Right cardiac atrium (tissue), 5 donors: Measurements from ENCODE around the gene RAD23A. TPM values are rescaled to one million over a fixed set of nuclear protein-coding genes. Genes with fewer than 3 reads are reported as not detected.

Source experiments
- ATAC-seq, 2 donors: fragments of 200-7000 bp; cut with Tn5 transposase; one replicate each; pipeline versions ENCODE4 v1.8.0 to v1.9.1; 2020; ENCODE audit warnings: moderate library complexity in 2 of 2, mild to moderate bottlenecking in 1 of 2
- DNase-seq, 3 donors: peaks; one replicate each; pipeline ENCODE4 v3.0.0-alpha.2; 2020
- H3K27ac ChIP-seq: one replicate; pipeline ENCODE4 v1.5.1; 2013; ENCODE audit warnings: mild to moderate bottlenecking, low read length, control low read depth, moderate library complexity
- H3K27me3 ChIP-seq: one replicate; pipeline ENCODE4 v1.6.1; 2013; ENCODE audit not compliant: control insufficient read depth, insufficient read depth
- H3K4me1 ChIP-seq: one replicate; pipeline ENCODE4 v1.6.1; 2013; ENCODE audit warnings: low read length; ENCODE audit not compliant: control insufficient read depth, insufficient read depth
- H3K4me3 ChIP-seq: one replicate; pipeline ENCODE4 v1.5.1; 2013; ENCODE audit warnings: low read length, control low read depth
- H3K9me3 ChIP-seq: one replicate; pipeline ENCODE4 v1.6.1; 2013; ENCODE audit warnings: low read length; ENCODE audit not compliant: control insufficient read depth
- WGBS: extraction: QIAGEN DNeasy Blood & Tissue Kit; methylation state at CpG from one replicate; pipeline ENCODE4 v1.1.7; 2013; 5-methylcytosine and 5-hydroxymethylcytosine counted together
- intact Hi-C, 4 donors: fragments of 100-400 bp; cut with DNase I; formaldehyde crosslinking; loops; one replicate each; pipeline versions ENCODE4 v1.11.0 to v1.14.0; 2022 to 2023
- polyA plus RNA-seq: library from polyadenylated mRNA; stranded (reverse); fragments of 200-250 nt; gene quantifications from one replicate; pipeline ENCODE4 v1.2.3, GENCODE V29; 2013
- total RNA-seq, 4 donors: library from RNA; stranded (reverse); fragmentation: NEBNext Ultra II Directional; extraction: Animal tissue kit (Norgen Biotek cat#: 25700); gene quantifications; one replicate each; pipeline ENCODE4 v1.2.1, GENCODE V29; 2021
- donor health status: healthy with polysubstance abuse.
- donor health status: DM: no; HTN: yes; CAD: no.
- donor health status: DM: no; HTN: no; CAD: no.
- donor health status: DM: no; HTN: yes; CAD: no; lungs with severe emphysema.
- donor health status: DM: yes; HTN: yes; CAD: no.

RAD23A gene
- total and polyA plus RNA-seq, 5 donors = 122 to 137 (median 133) TPM

GRCh38 chr19:12922959-12923358 is 22.7 kb upstream of the RAD23A start:
- intact Hi-C loops = no loop called here
- DNase-seq (no peak), ATAC-seq (no peak)
- H3K9me3 ChIP-seq = no peaks in the 10 kb centered on the region
- no peak overlapping the region for H3K27ac ChIP-seq
- H3K4me3 ChIP-seq = no peak overlapping the region
- WGBS = 94% methylated on average over 4 of the region's 4 CpGs
- no peaks in the 10 kb centered on the region for H3K27me3 ChIP-seq
- H3K4me1 ChIP-seq = no peaks in the 10 kb centered on the region

- no peak overlapping the region for H3K4me3 ChIP-seq
- H3K4me1 ChIP-seq = no peaks in the 10 kb centered on the region
- H3K27ac ChIP-seq = no peak overlapping the region
- no peak for DNase-seq
- no peak for ATAC-seq
- H3K27me3 ChIP-seq = no peaks in the 10 kb centered on the region
- WGBS = 96% methylated on average over 29 of the region's 29 CpGs
- H3K9me3 ChIP-seq = no peaks in the 10 kb centered on the region
- intact Hi-C loops = no loop called here
These were observed 20.9 kb upstream of the RAD23A start for GRCh38 chr19:12924621-12925310.

- H3K4me1 ChIP-seq = peaks cover 6% of the 10 kb centered on the region
- H3K27ac ChIP-seq = no peak overlapping the region
- no peak overlapping the region for H3K4me3 ChIP-seq
- H3K27me3 ChIP-seq = no peaks in the 10 kb centered on the region
- ATAC-seq (no peak), DNase-seq (no peak)
- WGBS = 89% methylated on average over 19 of the region's 19 CpGs
- no peaks in the 10 kb centered on the region for H3K9me3 ChIP-seq
- intact Hi-C loops = no loop called here
These were observed 15.5 kb upstream of the RAD23A start for GRCh38 chr19:12930002-12930645.

DNA sequence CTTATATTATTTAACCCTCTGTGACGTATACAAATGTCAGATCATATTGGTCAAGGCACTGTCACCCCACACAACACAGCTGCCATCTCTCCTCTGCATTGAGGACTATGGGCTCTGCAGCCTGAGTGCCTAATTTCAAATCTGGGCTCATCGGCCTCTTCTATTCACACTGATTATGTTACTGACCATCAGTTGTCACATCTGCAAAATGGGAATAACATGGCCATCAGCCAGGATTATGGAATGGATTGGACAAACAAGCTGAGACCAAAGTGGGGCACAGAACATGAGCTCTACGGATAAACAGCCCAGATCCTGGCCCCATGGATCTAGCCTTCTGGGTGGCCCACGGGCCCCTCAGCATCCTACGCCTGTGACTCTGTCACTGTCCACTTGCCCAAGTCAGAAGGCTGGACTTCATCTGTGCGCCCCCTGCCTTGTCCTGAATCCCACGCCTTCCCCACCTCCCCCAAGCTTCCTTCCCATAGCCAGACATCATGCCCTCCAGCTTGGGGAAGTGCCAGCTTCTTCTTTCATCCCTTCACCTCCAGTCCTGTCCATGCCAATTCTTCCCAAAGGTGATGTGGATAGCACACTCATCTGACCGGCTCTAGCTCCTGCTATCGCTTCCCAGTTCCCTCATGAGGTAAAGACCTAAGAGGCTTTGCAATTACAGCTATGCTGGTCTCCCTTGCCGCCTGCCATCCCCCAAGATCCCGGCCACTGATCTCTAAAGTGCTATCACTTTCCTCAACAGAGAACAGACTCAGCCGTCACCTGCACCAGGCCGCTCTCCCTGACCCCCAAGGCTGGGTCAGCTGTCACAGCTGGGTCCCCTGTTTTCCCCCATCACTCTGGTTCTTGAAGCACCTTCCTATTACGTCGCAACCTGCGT is 13.0 kb upstream of the RAD23A start:
- Histone ChIP-seq H3K9me3 (no peaks in the 10 kb centered on the region), H3K27ac (peak overlapping the region; percentile 27), H3K4me3 (peak overlapping the region; percentile 56), H3K4me1 (peaks cover 8% of the 10 kb centered on the region), H3K27me3 (no peaks in the 10 kb centered on the region)
- ATAC-seq (no peak), DNase-seq (no peak)
- intact Hi-C loops = no loop called here
- WGBS = 31% methylated on average over 16 of the region's 16 CpGs

GRCh38 chr19:12933287-12934072 is 12.2 kb upstream of the RAD23A start, which contains the start of gene FARSA:
Gene FARSA, minus strand, starts transcription at chr19:12933711. Its CDS starts 15 bp downstream, at chr19:12933696.
- Histone ChIP-seq H3K4me3 (peak within 1 kb of the TSS; percentile 56), H3K9me3 (no peaks in the 10 kb centered on the region), H3K27me3 (no peaks in the 10 kb centered on the region), H3K27ac (peak within 1 kb of the TSS; percentile 49), H3K4me1 (peaks cover 8% of the 10 kb centered on the region)
- intact Hi-C loops = no loop called here
- 2% methylated on average over 51 of the region's 51 CpGs for WGBS
- peak; percentile 85 to 86 for ATAC-seq
- DNase-seq = peak; percentile 92 to 97 (median 96)

GRCh38 chr19:12935071-12935470 is 10.6 kb upstream of the RAD23A start:
- ATAC-seq (no peak), DNase-seq (peak in 1 of 3 donors; percentile 9)
- Histone ChIP-seq H3K4me1 (peaks cover 10% of the 10 kb centered on the region), H3K27me3 (no peaks in the 10 kb centered on the region), H3K4me3 (no peak overlapping the region), H3K27ac (no peak overlapping the region), H3K9me3 (no peaks in the 10 kb centered on the region)
- intact Hi-C loops = no loop called here
- 91% methylated on average over 10 of the region's 10 CpGs for WGBS

- H3K9me3 ChIP-seq = no peaks in the 10 kb centered on the region
- DNase-seq (peak in 1 of 3 donors; percentile 43), ATAC-seq (no peak)
- WGBS = 71% methylated on average over 7 of the region's 7 CpGs
- H3K4me3 ChIP-seq = no peak overlapping the region
- intact Hi-C loops = no loop called here
- no peak overlapping the region for H3K27ac ChIP-seq
- H3K27me3 ChIP-seq = no peaks in the 10 kb centered on the region
- H3K4me1 ChIP-seq = peaks cover 16% of the 10 kb centered on the region
These were observed 9.1 kb upstream of the RAD23A start for GRCh38 chr19:12936582-12936981.

GRCh38 chr19:12937093-12937926 is 8.4 kb upstream of the RAD23A start:
- DNase-seq (no peak), ATAC-seq (no peak)
- intact Hi-C loops = no loop called here
- Histone ChIP-seq H3K27ac (no peak overlapping the region), H3K9me3 (no peaks in the 10 kb centered on the region), H3K4me3 (peak overlapping the region; percentile 42), H3K4me1 (peaks cover 16% of the 10 kb centered on the region), H3K27me3 (no peaks in the 10 kb centered on the region)
- WGBS = 20% methylated on average over 23 of the region's 23 CpGs

DNA sequence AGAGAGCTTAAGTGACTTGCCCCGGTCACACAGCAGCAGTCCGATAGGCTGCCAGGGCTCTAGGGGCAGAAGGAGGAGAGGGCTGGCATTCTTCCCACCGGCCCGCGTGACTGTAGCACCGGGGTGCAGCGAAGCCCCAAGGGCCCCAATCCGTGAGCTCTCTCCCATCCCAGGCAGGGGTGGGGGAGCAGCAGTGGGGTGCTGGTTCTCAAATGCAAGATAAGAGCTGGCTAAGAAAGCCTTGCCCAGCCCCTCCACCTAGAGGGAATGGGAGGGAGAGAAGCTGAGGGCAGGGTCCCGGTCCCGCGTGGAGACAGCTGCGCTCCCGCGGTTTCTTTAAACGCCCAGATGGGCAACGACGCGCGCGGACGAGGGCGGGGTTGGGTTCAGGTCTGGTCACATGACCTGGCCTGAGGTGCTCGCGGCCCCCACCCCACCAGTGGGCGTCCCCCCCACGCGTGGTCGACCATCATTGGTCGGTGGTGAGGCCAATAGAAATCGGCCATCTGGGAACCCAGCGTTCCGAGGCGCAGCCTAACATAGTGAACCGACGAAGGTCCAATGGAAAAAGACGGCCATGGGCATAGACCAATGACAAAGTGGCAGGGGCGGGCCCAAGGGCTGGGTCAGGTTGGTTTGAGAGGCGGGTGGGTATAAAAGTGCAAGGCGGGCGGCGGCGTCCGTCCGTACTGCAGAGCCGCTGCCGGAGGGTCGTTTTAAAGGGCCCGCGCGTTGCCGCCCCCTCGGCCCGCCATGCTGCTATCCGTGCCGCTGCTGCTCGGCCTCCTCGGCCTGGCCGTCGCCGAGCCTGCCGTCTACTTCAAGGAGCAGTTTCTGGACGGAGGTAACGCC is 7.5 kb upstream of the RAD23A start, which contains the start of gene CALR:
TSS of gene CALR (plus strand) at position 683 of the 852 bp plus-strand sequence. CDS start at position 754, 71 bp downstream.
- no peaks in the 10 kb centered on the region for H3K27me3 ChIP-seq
- peak within 1 kb of the TSS; percentile 73 for H3K4me3 ChIP-seq
- under 1% methylated on average over 63 of the region's 63 CpGs for WGBS
- DNase-seq (peak; percentile 99 to 100 (median 100)), ATAC-seq (peak; percentile 95 to 96)
- H3K9me3 ChIP-seq = no peaks in the 10 kb centered on the region
- peak within 1 kb of the TSS; percentile 83 for H3K27ac ChIP-seq
- intact Hi-C loops = no loop called here
- peaks cover 10% of the 10 kb centered on the region for H3K4me1 ChIP-seq
